Endothelial cell of umbilical vein (primary cell): Measurements from ENCODE around the gene GCNA. TPM values are rescaled to one million over a fixed set of nuclear protein-coding genes. Genes with fewer than 3 reads are reported as not detected.

Experiments
- BruUV-seq: library from RNA; stranded (reverse); fragments of 400-500 nt; replicated peaks from 2 replicates; lab custom pipeline; 2021; lab: Mats Ljungman, UMichigan
- CTCF ChIA-PET: fragments of 300-600, 350-600 bp; sonication (Branson Sonifier 250); formaldehyde crosslinking; loops from one replicate; lab custom pipeline; 2021; ENCODE audit warnings: antibody characterized with exemption, inconsistent platforms; lab: Charles Lee
- POLR2A ChIA-PET: fragments of 300-600, 350-600 bp; sonication (Branson Sonifier 250); formaldehyde crosslinking; loops from one replicate; lab custom pipeline; 2021; ENCODE audit warnings: antibody characterized with exemption, inconsistent platforms; lab: Charles Lee
- DNase-seq: peaks from one replicate; pipeline ENCODE4 v3.0.0-alpha.2; 2011; ENCODE audit warnings: low read depth, low spot score
- FAIRE-seq: peaks from 2 replicates; lab custom pipeline; 2011; peaks lifted over from hg19 to GRCh38; lab: Jason Lieb, UNC
- H2AFZ ChIP-seq: 2 replicates; pipeline ENCODE4 v1.6.0; 2012; ENCODE audit warnings: low read depth, low read length, control low read depth, inconsistent platforms
- H3K27ac ChIP-seq: 2 replicates; pipeline ENCODE4 v1.5.1; 2011; ENCODE audit warnings: low read depth, mild to moderate bottlenecking, control low read depth, low read length, moderate library complexity; ENCODE audit not compliant: insufficient read depth
- H3K27me3 ChIP-seq, 2 experiments: 2 replicates each; pipeline versions ENCODE4 v1.6.0 to v1.6.1; 2011; ENCODE audit warnings: low read length in 2 of 2, mixed read lengths in 1 of 2; ENCODE audit not compliant: control insufficient read depth in 2 of 2, insufficient read depth in 2 of 2
- H3K36me3 ChIP-seq, 2 experiments: 2 replicates in 1 of 2; 3 replicates in 1 of 2; pipeline ENCODE4 v1.5.1; 2011; ENCODE audit warnings: low read length in 2 of 2, mild to moderate bottlenecking in 1 of 2, moderate library complexity in 1 of 2; ENCODE audit not compliant: control insufficient read depth in 2 of 2, insufficient read depth in 2 of 2; ENCODE audit errors: extremely low read depth in 1 of 2
- H3K4me1 ChIP-seq: 3 replicates; pipeline ENCODE4 v1.5.1; 2011; ENCODE audit warnings: mild to moderate bottlenecking, low read length; ENCODE audit not compliant: control insufficient read depth, insufficient read depth; ENCODE audit errors: extremely low read depth
- H3K4me2 ChIP-seq: 2 replicates; pipeline ENCODE4 v1.6.1; 2011; ENCODE audit warnings: low read length, control low read depth, mixed read lengths; ENCODE audit not compliant: insufficient read depth
- H3K4me3 ChIP-seq, 3 experiments: fragments of 200-600 bp in 1 of 3; sonication (generic), shearing (Covaris generic) in 1 of 3; replicated peaks in 1 of 3; 2 replicates each; pipeline ENCODE4 v1.5.1; 2011 to 2016; ENCODE audit warnings: control low read depth in 3 of 3, low read length in 3 of 3, mild to moderate bottlenecking in 2 of 3, inconsistent platforms in 1 of 3, low read depth in 1 of 3, moderate library complexity in 1 of 3; ENCODE audit not compliant: insufficient read depth in 1 of 3
- H3K79me2 ChIP-seq: 2 replicates; pipeline ENCODE4 v1.6.0; 2012; ENCODE audit warnings: low read length, inconsistent platforms; ENCODE audit not compliant: control insufficient read depth, insufficient read depth
- H3K9ac ChIP-seq: replicated peaks from 2 replicates; pipeline ENCODE3; 2011; ENCODE audit warnings: low read length, control low read depth; ENCODE audit not compliant: insufficient read depth; ENCODE audit errors: extremely low read depth
- H3K9me1 ChIP-seq: replicated peaks from 3 replicates; pipeline ENCODE4 v1.6.0; 2011; ENCODE audit warnings: mild to moderate bottlenecking, low read length; ENCODE audit not compliant: control insufficient read depth, insufficient read depth; ENCODE audit errors: extremely low read depth
- H3K9me3 ChIP-seq: replicated peaks from 2 replicates; pipeline ENCODE4 v1.5.1; 2012; ENCODE audit warnings: low read length, inconsistent platforms; ENCODE audit not compliant: control insufficient read depth, insufficient read depth
- H4K20me1 ChIP-seq: replicated peaks from 2 replicates; pipeline ENCODE3; 2011; ENCODE audit warnings: mild to moderate bottlenecking, low read length; ENCODE audit not compliant: control insufficient read depth, insufficient read depth; ENCODE audit errors: extremely low read depth
- CTCF ChIP-seq, 2 donors: IDR thresholded peaks; 1 replicate in 1 of 2; 2 replicates in 1 of 2; pipeline ENCODE4 v1.5.1; 2011; ENCODE audit warnings: low read length in 2 of 2, mild to moderate bottlenecking in 2 of 2, moderate library complexity in 2 of 2, control low read depth in 1 of 2, inconsistent platforms in 1 of 2, low read depth in 1 of 2; ENCODE audit not compliant: insufficient read depth in 1 of 2; ENCODE audit errors: extremely low read depth in 1 of 2
- EZH2 ChIP-seq: IDR thresholded peaks from 2 replicates; pipeline ENCODE4 v1.6.1; 2012; ENCODE audit warnings: borderline replicate concordance, low read depth, mild to moderate bottlenecking, moderate library complexity, low read length, inconsistent platforms; ENCODE audit not compliant: severe bottlenecking
- FOS ChIP-seq: IDR thresholded peaks from 2 replicates; pipeline ENCODE4 v1.6.1; 2011; ENCODE audit warnings: mild to moderate bottlenecking, low read length, moderate library complexity, borderline replicate concordance; ENCODE audit not compliant: insufficient read depth
- GATA2 ChIP-seq: IDR thresholded peaks from 2 replicates; pipeline ENCODE4 v1.7.0; 2011; ENCODE audit warnings: low read depth, mild to moderate bottlenecking, moderate library complexity, mixed read lengths, low read length; ENCODE audit not compliant: insufficient read length, insufficient read depth
- JUN ChIP-seq: IDR thresholded peaks from 2 replicates; pipeline ENCODE4 v1.6.1; 2011; ENCODE audit warnings: borderline replicate concordance, low read depth; ENCODE audit not compliant: insufficient read length, insufficient read depth
- MYC ChIP-seq: IDR thresholded peaks from one replicate; pipeline ENCODE4 v1.6.1; 2011; ENCODE audit warnings: mild to moderate bottlenecking, low read depth, low read length
- POLR2A ChIP-seq: IDR thresholded peaks from 2 replicates; pipeline ENCODE4 v1.6.1; 2012; ENCODE audit warnings: low read depth, mild to moderate bottlenecking, control low read depth, low read length
- POLR2AphosphoS5 ChIP-seq: IDR thresholded peaks from 2 replicates; pipeline ENCODE4 v1.6.1; 2012; ENCODE audit warnings: low read depth, mild to moderate bottlenecking, control low read depth, low read length, moderate library complexity; ENCODE audit not compliant: insufficient read depth
- dilution Hi-C: fragments of 300-500 bp; cut with MboI; formaldehyde crosslinking; loops from one replicate; pipeline ENCODE4 v1.15.0; 2019; ENCODE audit warnings: low sequenced_read_pairs; ENCODE audit not compliant: extremely low pct_ligation_motif_present
- intact Hi-C: fragments of 100-400 bp; cut with micrococcal nuclease; formaldehyde crosslinking; loops from one replicate; pipeline ENCODE4 v1.10.0; 2022
- polyA plus RNA-seq, 4 experiments: library from polyadenylated mRNA; depleted of rRNA in 3 of 4; stranded (reverse) in 3 of 4; unstranded in 1 of 4; fragments of >200 nt; gene quantifications; 2 replicates each; pipeline versions ENCODE4 v1.2.1 to v1.2.3, GENCODE V29; 2011 to 2012; ENCODE audit warnings: missing spikeins in 1 of 4
- total RNA-seq: library from RNA; stranded (reverse); gene quantifications from 2 replicates; pipeline ENCODE4 v1.2.3, GENCODE V29; 2021
- TF ChIP-seq, protein P1 (sequence below): IDR thresholded peaks from 2 replicates; pipeline ENCODE4 v1.6.1; 2011; ENCODE audit not compliant: insufficient read depth, insufficient read length

The GCNA gene
- total and polyA plus RNA-seq, 2 donors (not counting 3 experiments of a cell fraction or from before 2014, with no cell fraction given), result 1.0 to 4.0 TPM

DNA sequence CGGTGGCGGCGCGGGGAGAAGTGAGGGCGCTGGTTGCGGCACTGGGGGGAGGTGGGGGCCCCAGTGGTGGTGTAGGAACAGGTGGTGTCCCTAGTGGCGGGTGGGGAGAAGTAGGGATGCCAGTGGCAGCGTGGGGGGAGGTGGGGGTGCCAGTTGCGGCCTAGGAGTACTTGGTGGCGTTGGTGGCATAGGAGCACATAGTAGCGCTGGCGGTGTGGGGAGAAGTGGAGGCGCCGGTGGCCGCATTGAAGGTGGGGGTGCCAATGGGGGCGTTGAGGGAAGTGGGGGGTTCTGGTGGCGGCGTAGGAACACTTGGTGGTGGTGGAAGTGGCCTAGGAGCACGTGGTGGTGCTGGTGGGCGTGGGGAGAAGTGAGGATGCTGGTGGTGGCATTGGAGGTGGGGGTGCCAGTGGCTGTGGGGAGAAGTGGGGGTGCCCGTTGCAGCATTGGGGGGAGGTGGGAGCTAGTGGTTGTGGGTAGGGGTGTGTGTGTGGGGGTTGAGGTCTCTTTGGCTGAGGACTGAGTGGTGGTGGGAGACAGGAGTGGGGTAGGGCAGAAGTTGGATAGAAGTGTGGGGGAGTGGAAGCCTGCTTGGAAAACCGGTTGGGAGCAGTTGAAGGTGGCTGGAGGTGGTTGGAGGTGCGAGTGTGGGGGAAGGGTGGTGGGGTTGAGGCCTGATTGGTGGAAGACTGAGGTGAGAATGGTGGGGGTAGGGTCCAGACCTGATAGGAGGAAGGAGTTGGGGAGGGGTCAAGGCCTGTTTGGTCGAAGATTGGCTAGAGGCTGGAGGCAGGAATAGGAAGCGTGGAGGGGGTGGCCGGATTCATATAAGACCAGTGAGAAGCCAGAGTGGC, 1.1 kb downstream of the GCNA start:
- Histone ChIP-seq H3K79me2 (no peaks in the 10 kb centered on the region), H3K27ac (no peak overlapping the region), H3K36me3 (peaks cover 0 to 6% of the 10 kb centered on the region in 2 experiments), H3K4me1 (no peaks in the 10 kb centered on the region), H4K20me1 (no peaks in the 10 kb centered on the region), H2AFZ (no peak overlapping the region), H3K9ac (no peak overlapping the region), H3K4me2 (no peak overlapping the region), H3K9me1 (no peaks in the 10 kb centered on the region), H3K27me3 (no peaks in the 10 kb centered on the region), H3K4me3 (no peak overlapping the region), H3K9me3 (no peaks in the 10 kb centered on the region)
- dilution Hi-C loops, result no loop called here
- ChIA-PET CTCF (no interaction called here), POLR2A (no interaction called here)
- TF ChIP-seq, protein P1, sequence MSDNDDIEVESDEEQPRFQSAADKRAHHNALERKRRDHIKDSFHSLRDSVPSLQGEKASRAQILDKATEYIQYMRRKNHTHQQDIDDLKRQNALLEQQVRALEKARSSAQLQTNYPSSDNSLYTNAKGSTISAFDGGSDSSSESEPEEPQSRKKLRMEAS, result no peak
- TF ChIP-seq GATA2 (no peak), MYC (no peak), JUN (no peak), FOS (no peak), CTCF (IDR thresholded peaks at IDR 0.05; ENCODE audit: extremely low read depth in 1 of 2, insufficient read depth in 1 of 2, low read depth in 1 of 2, low read length in 2 of 2) (no peak), EZH2 (no peak), POLR2A (no peak), POLR2AphosphoS5 (no peak)
- no peak for FAIRE-seq
- no peak for DNase-seq
- intact Hi-C loops, result no loop called here
- BruUV-seq, result no TSS peak
